ENCODE data around the gene FOSL1.

The FOSL1 gene

GRCh38 chr11:65885808-65886536 lies 14.2 kb downstream of the FOSL1 start:
- Histone ChIP-seq H3K9ac (ENCODE audit: low read length) (no peak overlapping the region), H3K9me3 (ENCODE audit: control insufficient read depth, insufficient read depth, low read depth, low read length) (no peaks in the 10 kb centered on the region), H3K36me3 (ENCODE audit: control insufficient read depth, insufficient read depth, low read length) (peaks cover 53% of the 10 kb centered on the region), H3K4me1 (ENCODE audit: control insufficient read depth, insufficient read depth, low read length) (peaks cover 15% of the 10 kb centered on the region), H3K27ac (ENCODE audit: low read depth, low read length) (no peak overlapping the region), H3K4me3 (ENCODE audit: low read depth, low read length) (no peak overlapping the region), H3K27me3 (ENCODE audit: control insufficient read depth, insufficient read depth, low read length) (peaks cover 14% of the 10 kb centered on the region)

DNA sequence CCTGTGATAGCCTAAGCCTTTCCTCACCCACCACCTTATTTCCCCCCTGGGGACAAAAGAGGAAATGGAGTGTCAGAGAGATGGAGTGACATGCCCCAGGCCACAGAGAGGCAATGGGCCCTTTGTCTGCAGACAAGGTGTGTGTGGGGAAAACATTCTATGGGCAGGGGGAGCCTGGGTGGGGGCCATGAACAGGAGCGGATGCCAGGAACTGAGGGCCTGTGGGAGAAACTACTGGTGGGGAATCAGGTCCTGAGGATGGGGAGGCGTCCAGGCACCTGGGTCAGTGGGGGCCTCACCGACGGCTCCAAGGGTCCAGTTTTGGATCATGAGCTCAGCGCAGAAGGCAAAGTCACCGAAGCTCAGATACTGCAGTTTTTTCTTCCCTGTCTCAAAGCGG lies 15.0 kb downstream of the FOSL1 start:
- Histone ChIP-seq H3K27me3 (ENCODE audit: control insufficient read depth, insufficient read depth, low read length) (peaks cover 13% of the 10 kb centered on the region), H3K4me1 (ENCODE audit: control insufficient read depth, insufficient read depth, low read length) (peaks cover 15% of the 10 kb centered on the region), H3K27ac (ENCODE audit: low read depth, low read length) (no peak overlapping the region), H3K36me3 (ENCODE audit: control insufficient read depth, insufficient read depth, low read length) (peaks cover 53% of the 10 kb centered on the region), H3K9ac (ENCODE audit: low read length) (no peak overlapping the region), H3K9me3 (ENCODE audit: control insufficient read depth, insufficient read depth, low read depth, low read length) (no peaks in the 10 kb centered on the region), H3K4me3 (ENCODE audit: low read depth, low read length) (no peak overlapping the region)

GRCh38 chr11:65884716-65885092 lies 15.5 kb downstream of the FOSL1 start:
- Histone ChIP-seq H3K9ac (ENCODE audit: low read length) (no peak overlapping the region), H3K36me3 (ENCODE audit: control insufficient read depth, insufficient read depth, low read length) (peaks cover 53% of the 10 kb centered on the region), H3K27ac (ENCODE audit: low read depth, low read length) (no peak overlapping the region), H3K27me3 (ENCODE audit: control insufficient read depth, insufficient read depth, low read length) (peaks cover 8% of the 10 kb centered on the region), H3K4me1 (ENCODE audit: control insufficient read depth, insufficient read depth, low read length) (peaks cover 9% of the 10 kb centered on the region), H3K4me3 (ENCODE audit: low read depth, low read length) (no peak overlapping the region), H3K9me3 (ENCODE audit: control insufficient read depth, insufficient read depth, low read depth, low read length) (no peaks in the 10 kb centered on the region)

DNA sequence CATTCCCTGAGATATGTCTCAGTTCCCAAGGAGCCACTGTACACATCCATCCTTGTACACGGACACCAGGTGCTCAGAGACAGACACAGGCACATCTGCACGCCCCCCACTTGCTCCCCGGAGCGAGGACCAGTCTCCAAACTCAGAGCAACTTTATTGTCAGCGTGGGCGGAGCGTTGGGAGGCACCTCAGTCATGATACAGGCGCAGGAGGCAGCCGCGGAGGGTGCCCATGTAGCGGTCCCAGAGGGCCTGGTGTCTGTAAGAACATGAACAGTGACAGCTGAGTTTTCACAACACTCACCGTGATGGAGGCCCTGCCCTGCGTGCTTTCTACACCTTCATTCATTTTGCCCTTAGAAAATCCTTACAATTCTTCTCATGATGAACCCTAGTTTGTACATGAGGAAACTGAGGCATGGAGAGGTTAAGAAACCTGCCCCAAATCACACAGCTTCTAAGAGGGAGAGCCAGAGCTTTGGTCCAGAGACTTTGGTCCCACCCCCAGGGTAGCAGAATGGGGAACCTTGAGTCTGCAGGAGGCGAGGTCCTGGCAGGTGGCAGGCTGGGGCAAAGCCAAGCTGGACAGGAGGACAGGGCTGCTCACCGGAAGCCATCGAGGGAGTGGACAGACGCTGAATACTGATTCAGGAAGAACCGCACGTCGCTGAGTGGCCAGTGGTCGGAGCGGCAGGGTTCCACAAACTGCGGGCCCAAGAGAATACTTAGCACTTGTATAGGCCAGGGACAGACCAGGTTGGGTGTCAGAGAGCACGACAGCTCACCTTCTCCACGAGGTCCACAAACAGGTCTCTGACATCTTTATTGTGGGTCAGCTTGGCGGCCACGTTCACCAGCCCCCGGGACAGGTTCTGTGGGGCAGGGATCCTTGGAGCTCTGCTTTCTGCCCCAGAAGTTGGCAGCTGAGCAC lies 16.1 kb downstream of the FOSL1 start:
- Histone ChIP-seq H3K27me3 (ENCODE audit: control insufficient read depth, insufficient read depth, low read length) (peaks cover 1% of the 10 kb centered on the region; the same call in 1 of the 2 replicates), H3K27ac (ENCODE audit: low read depth, low read length) (no peak overlapping the region), H3K36me3 (ENCODE audit: control insufficient read depth, insufficient read depth, low read length) (peaks cover 53% of the 10 kb centered on the region), H3K9ac (ENCODE audit: low read length) (no peak overlapping the region), H3K4me1 (ENCODE audit: control insufficient read depth, insufficient read depth, low read length) (peaks cover 6% of the 10 kb centered on the region), H3K4me3 (ENCODE audit: low read depth, low read length) (no peak overlapping the region), H3K9me3 (ENCODE audit: control insufficient read depth, insufficient read depth, low read depth, low read length) (no peaks in the 10 kb centered on the region)

GRCh38 chr11:65883058-65883761 lies 17.0 kb downstream of the FOSL1 start:
- Histone ChIP-seq H3K36me3 (ENCODE audit: control insufficient read depth, insufficient read depth, low read length) (peaks cover 53% of the 10 kb centered on the region), H3K27me3 (ENCODE audit: control insufficient read depth, insufficient read depth, low read length) (no peaks in the 10 kb centered on the region), H3K9ac (ENCODE audit: low read length) (no peak overlapping the region), H3K4me1 (ENCODE audit: control insufficient read depth, insufficient read depth, low read length) (peaks cover 5% of the 10 kb centered on the region), H3K4me3 (ENCODE audit: low read depth, low read length) (no peak overlapping the region), H3K9me3 (ENCODE audit: control insufficient read depth, insufficient read depth, low read depth, low read length) (no peaks in the 10 kb centered on the region), H3K27ac (ENCODE audit: low read depth, low read length) (no peak overlapping the region)

DNA sequence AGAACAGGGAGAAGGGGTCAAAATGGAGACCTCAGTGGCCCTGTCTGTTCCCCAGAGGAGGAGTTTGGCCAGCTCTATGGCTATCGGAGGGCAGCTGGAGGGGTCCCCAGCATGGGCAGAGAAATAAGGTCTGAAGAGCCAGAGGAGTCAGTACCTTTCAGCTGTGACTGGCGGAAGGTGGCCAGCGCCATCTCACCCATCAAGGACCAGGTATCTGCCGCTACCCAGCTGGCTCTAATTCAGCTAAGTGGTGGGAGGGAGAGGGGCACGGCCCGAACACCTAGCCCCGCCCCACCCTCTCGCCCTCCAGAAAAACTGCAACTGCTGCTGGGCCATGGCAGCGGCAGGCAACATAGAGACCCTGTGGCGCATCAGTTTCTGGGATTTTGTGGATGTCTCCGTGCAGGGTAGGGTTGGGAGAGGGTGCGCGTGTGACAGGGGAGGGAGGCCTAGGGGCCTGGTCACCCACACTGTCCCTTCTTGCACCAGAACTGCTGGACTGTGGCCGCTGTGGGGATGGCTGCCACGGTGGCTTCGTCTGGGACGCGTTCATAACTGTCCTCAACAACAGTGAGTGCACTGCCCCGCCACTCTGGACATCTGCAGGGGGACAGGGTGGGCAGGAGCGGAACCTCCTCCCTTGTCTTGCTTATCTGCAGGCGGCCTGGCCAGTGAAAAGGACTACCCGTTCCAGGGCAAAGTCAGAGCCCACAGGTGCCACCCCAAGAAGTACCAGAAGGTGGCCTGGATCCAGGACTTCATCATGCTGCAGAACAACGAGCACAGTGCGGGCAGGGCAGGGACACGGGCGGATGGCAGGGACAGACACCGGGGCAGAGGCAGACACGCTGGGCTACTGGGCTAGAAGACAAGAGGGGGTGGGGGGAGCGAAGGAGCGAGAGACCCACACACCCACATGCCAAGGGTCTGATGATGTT lies 17.8 kb downstream of the FOSL1 start:
- H3K9ac ChIP-seq (ENCODE audit: low read length) = no peak overlapping the region
- no peak overlapping the region for H3K27ac ChIP-seq (ENCODE audit: low read depth, low read length)
- no peaks in the 10 kb centered on the region for H3K27me3 ChIP-seq (ENCODE audit: control insufficient read depth, insufficient read depth, low read length)
- no peak overlapping the region for H3K4me3 ChIP-seq (ENCODE audit: low read depth, low read length)
- H3K4me1 ChIP-seq (ENCODE audit: control insufficient read depth, insufficient read depth, low read length) = peaks cover 2% of the 10 kb centered on the region
- H3K9me3 ChIP-seq (ENCODE audit: control insufficient read depth, insufficient read depth, low read depth, low read length) = no peaks in the 10 kb centered on the region
- peaks cover 53% of the 10 kb centered on the region for H3K36me3 ChIP-seq (ENCODE audit: control insufficient read depth, insufficient read depth, low read length)

DNA sequence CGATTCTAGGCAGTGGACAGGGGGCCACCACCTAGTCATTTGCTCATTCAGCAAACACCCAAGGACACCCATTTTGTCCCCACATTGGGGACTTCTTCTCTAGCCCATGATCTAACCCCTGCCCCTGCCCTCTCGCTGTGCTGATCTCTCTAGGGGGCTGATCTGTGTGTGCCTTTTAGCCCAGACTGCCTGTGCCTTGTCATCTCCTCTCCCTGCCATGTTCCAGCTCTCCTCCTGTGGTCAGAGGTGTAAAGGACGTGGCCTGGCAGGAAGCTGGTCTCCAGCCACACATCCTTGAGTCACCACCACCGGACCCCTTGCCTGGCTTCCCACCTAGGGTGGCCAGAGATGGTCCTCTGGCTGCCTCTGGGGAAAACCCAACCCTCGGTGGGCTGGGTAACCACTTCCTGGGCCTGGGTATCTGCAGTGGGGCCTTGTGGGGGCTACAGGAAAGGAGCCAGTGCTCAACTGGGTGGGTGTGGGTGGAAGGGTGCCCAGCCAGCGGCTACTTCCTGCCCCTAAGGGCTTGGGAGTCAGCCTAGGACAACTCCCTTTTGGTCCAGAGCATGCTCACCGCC lies 19.3 kb downstream of the FOSL1 start:
- Histone ChIP-seq H3K4me1 (ENCODE audit: control insufficient read depth, insufficient read depth, low read length) (no peaks in the 10 kb centered on the region), H3K9me3 (ENCODE audit: control insufficient read depth, insufficient read depth, low read depth, low read length) (no peaks in the 10 kb centered on the region), H3K27ac (ENCODE audit: low read depth, low read length) (no peak overlapping the region), H3K36me3 (ENCODE audit: control insufficient read depth, insufficient read depth, low read length) (peaks cover 41% of the 10 kb centered on the region), H3K27me3 (ENCODE audit: control insufficient read depth, insufficient read depth, low read length) (no peaks in the 10 kb centered on the region), H3K9ac (ENCODE audit: low read length) (no peak overlapping the region), H3K4me3 (ENCODE audit: low read depth, low read length) (no peak overlapping the region)

DNA sequence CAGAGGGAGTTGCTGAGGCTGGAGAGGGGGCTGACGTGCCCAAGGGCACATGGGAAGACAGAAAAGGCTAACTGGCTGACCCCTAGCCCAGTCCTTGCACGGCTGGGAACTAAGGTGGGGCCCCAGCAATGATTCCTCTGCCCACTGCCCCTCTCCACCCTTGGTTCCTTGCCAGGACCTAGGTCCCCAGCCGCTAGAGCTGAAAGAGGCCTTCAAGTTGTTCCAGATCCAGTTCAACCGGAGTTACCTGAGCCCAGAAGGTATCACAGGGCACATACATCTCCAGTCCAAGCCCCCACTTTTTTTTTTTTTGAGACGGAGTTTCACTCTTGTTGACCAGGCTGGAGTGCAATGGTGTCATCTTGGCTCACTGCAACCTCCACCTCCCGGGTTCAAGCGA lies 20.2 kb downstream of the FOSL1 start:
- Histone ChIP-seq H3K36me3 (ENCODE audit: control insufficient read depth, insufficient read depth, low read length) (peaks cover 32% of the 10 kb centered on the region), H3K9me3 (ENCODE audit: control insufficient read depth, insufficient read depth, low read depth, low read length) (no peaks in the 10 kb centered on the region), H3K27ac (ENCODE audit: low read depth, low read length) (no peak overlapping the region), H3K4me1 (ENCODE audit: control insufficient read depth, insufficient read depth, low read length) (no peaks in the 10 kb centered on the region), H3K27me3 (ENCODE audit: control insufficient read depth, insufficient read depth, low read length) (no peaks in the 10 kb centered on the region), H3K9ac (ENCODE audit: low read length) (no peak overlapping the region), H3K4me3 (ENCODE audit: low read depth, low read length) (no peak overlapping the region)

- no peak within 1 kb of the TSS for H3K27ac ChIP-seq (ENCODE audit: low read depth, low read length)
- H3K27me3 ChIP-seq (ENCODE audit: control insufficient read depth, insufficient read depth, low read length) = no peaks in the 10 kb centered on the region
- H3K36me3 ChIP-seq (ENCODE audit: control insufficient read depth, insufficient read depth, low read length) = peaks cover 29% of the 10 kb centered on the region
- no peaks in the 10 kb centered on the region for H3K4me1 ChIP-seq (ENCODE audit: control insufficient read depth, insufficient read depth, low read length)
- no peak within 1 kb of the TSS for H3K9ac ChIP-seq (ENCODE audit: low read length)
- H3K9me3 ChIP-seq (ENCODE audit: control insufficient read depth, insufficient read depth, low read depth, low read length) = no peaks in the 10 kb centered on the region
- H3K4me3 ChIP-seq (ENCODE audit: low read depth, low read length) = no peak within 1 kb of the TSS
These were observed 20.6 kb downstream of the FOSL1 start, which contains the start of gene CTSW for GRCh38 chr11:65879617-65880016. Gene CTSW, plus strand, starts transcription at chr11:65879837. Its CDS starts 18 bp downstream, at chr11:65879855.
